Stromal cell of bone marrow (primary cell): ENCODE data around the gene SRRM3.
"Not testable (repeated sequence)": the region's sequence is repeated elsewhere in the genome, so short reads cannot be mapped to it uniquely, and the experiment has no call there.

Source experiments
- DNase-seq: peaks from one replicate; pipeline ENCODE4 v3.0.0-alpha.2; 2012; ENCODE audit warnings: low read depth

Gene SRRM3

GRCh38 chr7:76189276-76189675 lies 12.4 kb upstream of the SRRM3 start:
- DNase-seq, result no peak

DNA sequence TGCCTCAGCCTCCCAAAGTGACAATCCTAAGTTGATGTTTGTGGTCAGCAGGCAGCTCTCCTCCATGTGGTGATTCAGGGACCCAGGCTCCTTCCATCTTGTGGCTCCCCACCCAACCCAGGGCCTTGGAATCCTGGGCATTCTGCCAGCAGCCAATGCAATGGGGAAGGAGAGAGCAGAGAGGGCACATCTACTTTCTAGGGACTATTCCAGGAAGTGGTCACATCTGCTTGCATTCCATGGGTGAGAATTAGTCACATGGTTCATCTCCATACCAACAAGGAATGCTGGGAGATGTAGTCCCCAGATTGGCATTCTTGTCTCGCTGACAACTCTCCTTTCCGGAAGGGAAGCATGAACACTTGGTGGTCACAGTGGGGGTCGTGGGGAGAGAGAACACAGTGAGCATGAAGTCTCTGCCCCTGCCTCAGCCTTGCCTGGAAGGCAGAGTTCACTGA lies 9.9 kb upstream of the SRRM3 start:
- no peak for DNase-seq

- DNase-seq, result no peak
Observed at GRCh38 chr7:76193466-76193865, 8.2 kb upstream of the SRRM3 start.

DNA sequence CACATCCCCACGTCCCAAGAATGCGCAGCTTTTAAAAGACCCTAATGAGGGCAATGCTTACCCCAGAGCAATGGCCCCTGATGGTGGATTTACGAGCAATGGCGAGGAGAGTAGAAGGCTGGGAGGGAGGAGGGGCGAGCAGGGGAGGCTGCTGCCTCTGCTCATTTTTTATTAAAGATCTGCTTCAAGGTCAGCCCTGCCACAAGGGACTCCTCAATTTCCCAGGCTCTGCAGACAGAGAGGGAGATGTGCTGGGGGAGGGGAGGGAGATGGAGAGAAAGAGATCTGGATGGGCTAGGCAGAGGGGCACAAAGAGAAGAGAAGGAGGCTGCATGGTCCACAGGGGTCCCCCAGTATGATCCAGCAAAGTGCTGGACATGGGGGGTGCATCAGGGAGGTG lies 7.8 kb upstream of the SRRM3 start:
- no peak for DNase-seq

DNA sequence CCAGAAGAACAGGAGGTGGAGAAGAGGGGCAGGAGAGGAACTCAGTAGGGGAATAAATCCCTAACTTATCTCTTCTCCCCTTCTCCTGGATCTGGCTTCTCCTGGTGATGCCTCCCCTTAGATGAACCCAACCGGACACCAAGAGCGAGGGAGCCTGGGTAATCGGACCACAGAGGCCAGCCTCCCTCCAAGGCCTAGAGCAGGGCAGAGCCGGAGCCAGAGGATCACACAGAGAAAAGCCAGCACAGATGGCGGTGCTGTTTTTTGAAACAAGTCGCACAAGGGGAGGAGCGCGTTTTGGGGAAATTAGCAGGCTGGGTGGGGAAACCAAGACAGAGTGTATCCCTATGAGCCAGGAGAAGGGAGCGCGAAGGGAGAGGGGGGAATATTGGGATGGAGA lies 4.9 kb upstream of the SRRM3 start:
- DNase-seq, result no peak

GRCh38 chr7:76198202-76198601 lies 3.5 kb upstream of the SRRM3 start:
- DNase-seq, result no peak

- DNase-seq, result no peak
Observed at GRCh38 chr7:76202666-76203030, 952 bp downstream of the SRRM3 start.

DNA sequence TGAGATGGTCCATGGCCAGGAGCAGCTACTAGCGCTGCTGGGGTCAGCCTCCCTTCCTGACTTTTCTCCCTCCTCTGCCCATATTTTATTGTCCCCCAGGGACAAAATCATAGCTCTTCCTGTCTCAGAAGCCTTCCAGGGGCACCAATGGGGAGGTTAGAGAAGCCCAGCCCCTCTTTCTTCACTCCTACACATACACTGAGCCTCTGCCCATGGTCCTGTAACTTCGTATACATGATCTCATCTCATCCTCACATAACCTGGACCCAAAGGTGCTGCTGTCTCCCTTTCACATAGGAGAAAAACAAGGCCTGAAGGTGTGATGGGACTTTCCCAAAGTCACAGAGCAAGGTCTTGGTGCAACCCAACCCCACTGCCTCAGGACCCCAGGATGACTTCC lies 2.5 kb downstream of the SRRM3 start:
- no peak for DNase-seq

- DNase-seq, result no peak
Observed at GRCh38 chr7:76206633-76207032, 4.9 kb downstream of the SRRM3 start.

GRCh38 chr7:76209310-76209709 lies 7.6 kb downstream of the SRRM3 start:
- no peak for DNase-seq

DNA sequence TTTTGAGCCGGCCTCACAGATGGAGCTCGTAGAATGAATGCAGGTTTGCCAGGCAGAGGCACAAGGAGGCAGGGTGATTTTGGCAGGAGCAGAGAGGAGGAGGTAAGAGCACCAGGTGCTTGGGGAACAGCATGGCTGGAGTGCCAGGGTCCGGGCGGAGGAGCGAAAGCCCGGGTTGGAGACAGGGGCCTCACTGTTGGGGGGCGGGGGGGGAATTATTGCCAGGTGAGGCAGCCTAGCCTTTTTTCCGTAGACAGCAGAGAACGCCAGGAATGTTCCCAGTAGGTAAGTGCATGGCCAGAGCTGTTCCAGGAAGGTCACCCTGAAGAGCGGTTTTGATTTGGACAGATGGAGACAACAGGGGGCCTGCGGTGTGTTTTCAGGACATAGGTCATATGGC lies 9.5 kb downstream of the SRRM3 start:
- DNase-seq, result no peak

DNA sequence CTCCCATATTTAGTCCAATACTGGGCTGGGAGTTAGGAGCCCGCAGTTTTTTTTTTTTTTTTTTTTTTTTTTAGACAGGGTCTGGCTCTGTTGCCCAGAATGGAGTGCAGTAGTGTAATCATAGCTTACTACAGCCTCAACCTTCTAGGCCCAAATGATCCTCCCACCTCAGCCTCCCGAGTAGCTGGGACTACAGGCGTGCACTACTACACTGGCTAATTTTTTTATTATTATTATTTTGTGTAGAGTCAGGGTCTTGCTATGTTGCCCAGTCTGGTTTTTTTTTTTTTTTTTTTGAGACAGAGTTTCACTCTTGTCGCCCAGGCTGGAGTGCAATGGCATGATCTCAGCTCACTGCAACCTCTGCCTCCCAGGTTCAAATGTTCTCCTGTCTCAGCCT lies 13.7 kb downstream of the SRRM3 start:
- DNase-seq, result not testable (repeated sequence)

DNA sequence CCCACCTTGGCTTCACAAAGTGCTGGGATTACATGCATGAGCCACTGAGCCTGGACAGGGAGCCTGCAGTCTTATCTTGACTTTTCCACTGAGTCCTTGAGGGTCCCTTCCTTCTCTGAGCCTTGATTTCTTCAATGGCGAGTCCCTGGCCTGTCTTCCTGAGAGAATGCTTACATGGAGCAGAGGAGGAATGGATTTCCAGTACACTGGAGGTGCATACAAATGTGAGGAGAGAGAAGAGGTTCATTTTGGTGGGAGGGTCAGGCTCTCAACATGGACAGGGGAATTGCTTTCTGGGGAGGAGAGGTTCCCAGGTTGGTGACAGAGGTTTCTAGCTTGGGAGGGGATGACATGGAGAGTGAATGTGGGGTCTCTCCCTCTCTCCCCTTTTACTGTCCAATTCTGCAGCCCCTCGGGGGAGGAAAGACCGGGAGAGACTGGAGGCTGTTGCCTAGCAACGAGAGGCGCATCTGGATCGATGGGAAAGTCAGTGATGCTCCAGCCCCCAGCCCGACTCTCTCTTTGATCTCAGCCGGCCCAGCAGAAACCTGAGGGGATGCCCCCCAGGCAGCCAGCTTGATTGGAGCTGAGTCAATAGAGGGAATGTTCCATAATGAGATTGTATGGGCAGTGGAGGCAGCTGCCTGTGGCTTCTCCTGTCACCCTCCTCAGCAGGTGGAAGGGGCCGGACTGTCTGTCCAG lies 14.8 kb downstream of the SRRM3 start:
- no peak for DNase-seq

GRCh38 chr7:76217942-76218566 lies 16.4 kb downstream of the SRRM3 start:
- DNase-seq, result no peak

GRCh38 chr7:76220185-76221057 lies 18.7 kb downstream of the SRRM3 start:
- peak; percentile 40 for DNase-seq

DNA sequence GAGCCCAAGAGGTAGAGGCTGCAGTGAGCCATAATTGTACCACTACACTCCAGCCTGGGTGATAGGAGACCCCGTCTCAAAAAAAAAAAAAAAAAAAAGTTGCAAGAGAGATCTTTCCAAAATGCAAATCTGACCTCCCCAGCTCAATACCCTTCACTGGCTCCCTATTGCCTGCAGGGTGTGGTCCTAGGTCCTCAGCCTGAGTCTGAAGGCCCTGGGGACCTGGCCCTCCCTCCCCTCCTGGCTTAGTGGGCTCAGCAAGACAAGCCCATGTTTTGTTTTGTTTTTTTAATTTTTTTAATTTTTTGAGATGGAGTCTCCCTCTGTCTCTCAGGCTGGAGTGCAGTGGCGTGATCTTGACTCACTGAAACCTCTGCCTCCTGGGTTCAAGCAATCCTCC lies 20.6 kb downstream of the SRRM3 start:
- DNase-seq, result no peak

DNA sequence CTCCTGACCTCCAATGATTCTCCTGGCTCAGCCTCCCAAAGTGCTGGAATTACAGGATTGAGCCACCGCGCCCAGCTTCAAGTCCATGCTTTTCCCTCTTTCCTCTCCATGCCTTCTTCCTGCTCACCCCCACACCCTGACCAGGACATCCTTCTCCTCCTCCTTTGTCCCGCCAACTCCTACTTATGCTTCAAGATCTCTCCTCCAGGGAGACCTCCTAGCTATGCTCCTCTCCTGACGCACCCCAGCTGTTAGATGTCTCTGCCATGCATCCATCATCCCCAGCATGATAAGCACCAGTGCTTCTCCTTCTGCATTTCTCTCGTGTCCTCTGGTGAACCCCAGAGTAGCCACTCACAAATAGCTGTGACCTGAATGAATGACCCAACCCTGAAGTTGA lies 21.1 kb downstream of the SRRM3 start:
- DNase-seq, result no peak

DNA sequence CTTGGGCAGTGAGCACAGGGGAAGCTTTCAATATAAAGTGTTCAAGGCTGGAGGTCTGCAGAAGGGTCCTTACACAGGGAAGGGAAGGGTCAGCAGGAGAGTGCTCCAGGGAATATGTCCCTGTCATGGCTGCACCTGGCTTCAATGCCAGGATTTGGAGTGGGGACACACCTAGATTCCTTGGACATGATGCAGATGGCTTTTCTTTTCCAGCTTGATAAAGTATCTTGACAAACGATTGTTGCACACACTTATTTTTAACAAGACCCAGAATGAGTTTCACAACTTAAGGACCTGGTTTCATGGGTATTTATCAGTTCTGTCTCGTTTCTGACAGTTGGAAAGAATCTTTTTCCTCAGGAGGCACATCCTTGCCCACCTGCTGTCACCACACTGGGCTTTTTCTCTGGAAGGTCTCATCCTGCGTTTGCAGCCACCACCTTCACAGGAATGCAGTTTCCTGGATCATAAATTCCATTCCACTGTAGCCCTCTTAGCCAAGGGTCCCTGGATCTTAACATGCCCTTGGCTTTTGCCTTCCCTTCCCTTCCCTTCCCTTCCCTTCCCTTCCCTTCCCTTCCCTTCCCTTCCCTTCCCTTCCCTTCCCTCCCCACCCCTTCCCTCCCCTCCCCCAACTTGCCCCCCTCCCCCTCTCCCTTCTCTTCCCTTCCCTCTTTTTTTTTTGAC lies 21.7 kb downstream of the SRRM3 start:
- no peak for DNase-seq

- DNase-seq, result no peak
Observed at GRCh38 chr7:76224695-76225094, 23.0 kb downstream of the SRRM3 start.

- DNase-seq, result peak; percentile 3
Observed at GRCh38 chr7:76225379-76225778, 23.7 kb downstream of the SRRM3 start.

GRCh38 chr7:76225951-76226350 lies 24.3 kb downstream of the SRRM3 start:
- no peak for DNase-seq

GRCh38 chr7:76226878-76227423 lies 25.3 kb downstream of the SRRM3 start:
- DNase-seq, result not testable (repeated sequence)
